K562 (cell line): Measurements from ENCODE around the gene ERVH48-1. TPM values are rescaled to one million over a fixed set of nuclear protein-coding genes. Genes with fewer than 3 reads are reported as not detected.
A peak's percentile ranks its signal among the peaks of the same experiment; 100 is the strongest.

Experiments used
- BRD4 ChIP-seq: fragments of 200-600 bp; sonication (generic); IDR thresholded peaks from 2 replicates; pipeline ENCODE4 v1.6.1; 2017; ENCODE audit warnings: inconsistent platforms
- BRF1 ChIP-seq: IDR thresholded peaks from 3 replicates; pipeline ENCODE4 v1.6.1; 2011; ENCODE audit warnings: borderline replicate concordance, mild to moderate bottlenecking; ENCODE audit not compliant: insufficient read length; ENCODE audit errors: extremely low read depth
- HDAC2 ChIP-seq: fragments of 450-650 bp; IDR thresholded peaks from 2 replicates; pipeline ENCODE4 v1.6.1; 2016; ENCODE audit warnings: mild to moderate bottlenecking
- MTA1 ChIP-seq: fragments of 450-650 bp; IDR thresholded peaks from 2 replicates; pipeline ENCODE4 v1.6.1; 2017; ENCODE audit warnings: borderline replicate concordance
- NFIX ChIP-seq: fragments of 250-450 bp; sonication (Bioruptor Pico); IDR thresholded peaks from 2 replicates; pipeline ENCODE4 v1.4.0; 2020; ENCODE audit warnings: low read depth, mild to moderate bottlenecking, moderate library complexity
- OTX1 ChIP-seq: fragments of 450-650 bp; formaldehyde crosslinking; IDR thresholded peaks from 2 replicates; pipeline ENCODE4 v1.4.0; 2022; ENCODE audit warnings: mild to moderate bottlenecking
- POLR3A ChIP-seq: IDR thresholded peaks from 2 replicates; pipeline ENCODE4 v1.6.1; 2011; ENCODE audit warnings: borderline replicate concordance, mild to moderate bottlenecking, moderate library complexity; ENCODE audit not compliant: insufficient read length, insufficient read depth; ENCODE audit errors: extremely low read depth
- RBM14 ChIP-seq: fragments of 200-400 bp; formaldehyde crosslinking; IDR thresholded peaks from 2 replicates; pipeline ENCODE4 v1.6.1; 2018; ENCODE audit warnings: low read depth, mild to moderate bottlenecking, low read length, moderate library complexity, borderline replicate concordance; ENCODE audit not compliant: insufficient read depth
- SUPT5H ChIP-seq: fragments of 450-650 bp; IDR thresholded peaks from 2 replicates; pipeline ENCODE4 v1.6.1; 2016
- TCF7 ChIP-seq: sonication (generic); IDR thresholded peaks from 2 replicates; pipeline ENCODE4 v1.6.1; 2016; ENCODE audit warnings: antibody characterized with exemption, borderline replicate concordance
- TEAD4 ChIP-seq, 2 experiments: sonication (generic) in 1 of 2; formaldehyde crosslinking in 1 of 2; IDR thresholded peaks; 2 replicates each; pipeline versions ENCODE4 v1.6.1 to v1.8.0; 2012 to 2022; ENCODE audit warnings: borderline replicate concordance in 1 of 2, inconsistent platforms in 1 of 2, low read length in 1 of 2, mild to moderate bottlenecking in 1 of 2, missing genetic modification reagents in 1 of 2
- U2AF2 ChIP-seq: fragments of 200-400 bp; formaldehyde crosslinking; optimal IDR thresholded peaks from 2 replicates; pipeline ENCODE3; 2017; ENCODE audit warnings: low read depth, mild to moderate bottlenecking, low read length
- ZFPM2 ChIP-seq: fragments of 250-450 bp; sonication (Bioruptor Pico); IDR thresholded peaks from 2 replicates; pipeline ENCODE4 v1.5.1; 2022; ENCODE audit warnings: mild to moderate bottlenecking
- ZNF239 ChIP-seq: fragments of 250-450 bp; sonication (Bioruptor Pico); IDR thresholded peaks from 2 replicates; pipeline ENCODE4 v1.4.0; 2020; ENCODE audit warnings: mild to moderate bottlenecking
- ZNF318 ChIP-seq, 2 experiments: fragments of 450-650 bp; IDR thresholded peaks; 2 replicates each; pipeline ENCODE4 v1.6.1; 2016; ENCODE audit warnings: mild to moderate bottlenecking in 2 of 2, borderline replicate concordance in 1 of 2, low read depth in 1 of 2, moderate library complexity in 1 of 2
- ZNF398 ChIP-seq: fragments of 250-450 bp; sonication (Bioruptor Pico); IDR thresholded peaks from 2 replicates; pipeline ENCODE4 v1.8.0; 2021; ENCODE audit warnings: moderate library complexity, mild to moderate bottlenecking, inconsistent platforms
- ZNF707 ChIP-seq: fragments of 250-450 bp; sonication (Bioruptor Pico); conservative IDR thresholded peaks from 2 replicates; pipeline ENCODE4 v1.8.0; 2022; ENCODE audit warnings: inconsistent platforms, mild to moderate bottlenecking, moderate library complexity
- ZNF75A ChIP-seq: fragments of 450-650 bp; formaldehyde crosslinking; IDR thresholded peaks from 2 replicates; pipeline ENCODE4 v1.4.0; 2020; ENCODE audit warnings: mild to moderate bottlenecking
- polyA plus RNA-seq, 8 experiments: library from polyadenylated mRNA; depleted of rRNA in 4 of 8; stranded (reverse) in 5 of 8; unstranded in 3 of 8; fragments of >200 nt; fragmentation: Nextera tagmentation in 2 of 8; fragmentation: Illumina TruSeq in 1 of 8; extraction: Ambion mirVana in 2 of 8; extraction: Trizol in 1 of 8; gene quantifications; 2 replicates each; pipeline versions ENCODE4 v1.2.1 to v1.2.3, GENCODE V29; 2011 to 2014; ENCODE audit warnings: inconsistent platforms in 1 of 8, missing spikeins in 1 of 8
- total RNA-seq, 7 experiments: library from RNA; depleted of rRNA in 6 of 7; stranded (reverse); fragments of >200 nt in 6 of 7; fragmentation: Illumina TruSeq in 2 of 7; extraction: Trizol in 2 of 7; gene quantifications; 2 replicates each; pipeline versions ENCODE4 v1.2.1 to v1.2.3, GENCODE V29; 2011 to 2021; ENCODE audit warnings: low replicate concordance in 1 of 7

Gene ERVH48-1
- total and polyA plus RNA-seq, 9 of the 15 experiments (the other 6 are each of a cell fraction or from before 2014, with no cell fraction given) = 0.08 to 0.49 (median 0.16) TPM; not detected in 3

- TF ChIP-seq ZNF398 (CRISPR knock-in tag) = no peak
- no peak for TF ChIP-seq ZFPM2 (CRISPR knock-in tag)
- TF ChIP-seq NFIX = no peak
- no peak for TF ChIP-seq ZNF75A (CRISPR knock-in tag)
- 0 out of 2 replicates have a peak, but pooled peaks have one; percentile 25 for TF ChIP-seq OTX1 (CRISPR knock-in tag)
- no peak for TF ChIP-seq RBM14
- no peak for TF ChIP-seq ZNF318 (IDR thresholded peaks at IDR 0.05; ENCODE audit: borderline replicate concordance in 1 of 2, low read depth in 1 of 2)
- TF ChIP-seq SUPT5H = no peak
- peak; percentile 57 for TF ChIP-seq TEAD4 (IDR thresholded peaks at IDR 0.05; ENCODE audit: low read length)
- no peak for TF ChIP-seq TEAD4 (CRISPR knock-in tag; IDR thresholded peaks at IDR 0.05; ENCODE audit: borderline replicate concordance)
- no peak for TF ChIP-seq BRF1
- no peak for TF ChIP-seq MTA1
- TF ChIP-seq TCF7 = no peak
- no peak for TF ChIP-seq HDAC2
- no peak for TF ChIP-seq U2AF2
- no peak for TF ChIP-seq POLR3A
- TF ChIP-seq ZNF239 (CRISPR knock-in tag) = no peak
- no peak for TF ChIP-seq ZNF707 (CRISPR knock-in tag)
- no peak for TF ChIP-seq BRD4
These were observed 43.8 kb upstream of the ERVH48-1 start (continued) for GRCh38 chr21:42969193-42969600.
